ENCODE measurements around the gene BEGAIN. TPM values are rescaled to one million over a fixed set of nuclear protein-coding genes. Genes with fewer than 3 reads are reported as not detected.

BEGAIN gene
- total and polyA plus RNA-seq, 9 of the 15 experiments (the other 6 are each of a cell fraction or from before 2014, with no cell fraction given) = 0.07 to 0.68 (median 0.55) TPM; not detected in 3

DNA sequence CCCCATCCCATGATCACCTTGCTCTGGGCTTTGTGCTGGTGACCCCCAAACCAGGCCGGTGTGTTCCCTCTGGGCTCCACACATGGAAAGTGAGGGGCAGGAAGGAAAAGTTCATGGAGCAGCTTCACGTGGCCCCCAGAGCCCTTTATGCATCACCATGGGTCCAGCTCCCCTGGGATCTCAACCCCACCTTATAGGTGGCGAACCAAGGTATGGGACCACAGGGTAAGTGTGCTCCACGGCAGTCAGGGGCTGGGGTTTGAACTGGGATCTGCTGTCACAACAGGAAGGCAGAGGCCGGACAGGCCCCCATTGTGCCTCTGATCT, 7.4 kb upstream of the BEGAIN start:
- POLR2A ChIA-PET = no interaction called here
- DNase-seq (ENCODE audit: extremely low read depth in 1 of 4, low spot score in 3 of 4) = no peak
- no peak overlapping the region for H3K4me2 ChIP-seq (ENCODE audit: insufficient read depth, low read length)
- WGBS (ENCODE audit: insufficient coverage, low coverage, missing lambda C conversion rate) = 3% methylated on average over 5 of the region's 5 CpGs
- intact Hi-C loops (cut with micrococcal nuclease) (no loop called here), in situ Hi-C loops (cut with MboI) (no loop called here)
- H3K9ac ChIP-seq (ENCODE audit: insufficient read depth in 1 of 2, low read depth in 2 of 2, low read length in 2 of 2) = no peak overlapping the region
- no peak overlapping the region for H2AFZ ChIP-seq (ENCODE audit: low read depth, low read length)
- FAIRE-seq = no peak
- no TSS peak for BruUV-seq (replicated peaks)
- H3K27me3 ChIP-seq (ENCODE audit: control insufficient read depth in 2 of 2, insufficient read depth in 2 of 2, low read length in 2 of 2) = peaks cover 16 to 53% of the 10 kb centered on the region in 2 experiments; a peak in 4 of 5 replicates
- no peak for ATAC-seq
- CTCF ChIA-PET (ENCODE audit: low intra/inter-chr PET ratio) = no interaction called here
- no peaks in the 10 kb centered on the region for H3K36me3 ChIP-seq (ENCODE audit: control insufficient read depth, insufficient read depth, low read length)
- no peaks in the 10 kb centered on the region for H3K9me1 ChIP-seq (ENCODE audit: control insufficient read depth, insufficient read depth, low read length)
- no peaks in the 10 kb centered on the region for H3K79me2 ChIP-seq (ENCODE audit: control insufficient read depth, insufficient read depth, low read length)
- no peaks in the 10 kb centered on the region for H3K9me3 ChIP-seq (replicated peaks; ENCODE audit: control insufficient read depth, insufficient read depth, low read depth, low read length)
- peaks cover 0 to 4% of the 10 kb centered on the region in 2 experiments; a peak in 2 of 5 replicates for H3K4me1 ChIP-seq (replicated peaks in 1 of 2; ENCODE audit: control insufficient read depth in 2 of 2, insufficient read depth in 2 of 2, low read length in 2 of 2)
- H4K20me1 ChIP-seq (replicated peaks; ENCODE audit: control insufficient read depth, insufficient read depth, low read length) = no peaks in the 10 kb centered on the region
- no peak overlapping the region for H3K4me3 ChIP-seq
- TF ChIP-seq SP2 (IDR thresholded peaks at IDR 0.05; ENCODE audit: extremely low read depth, low read depth, low read length, poor library complexity, severe bottlenecking) = no peak
- no peak for TF ChIP-seq SNIP1 (IDR thresholded peaks at IDR 0.05; ENCODE audit: low read depth)
- TF ChIP-seq SUPT5H (IDR thresholded peaks at IDR 0.05) = no peak
- TF ChIP-seq GTF2E2 (tag; IDR thresholded peaks at IDR 0.05) = no peak
- TF ChIP-seq, protein P1, sequence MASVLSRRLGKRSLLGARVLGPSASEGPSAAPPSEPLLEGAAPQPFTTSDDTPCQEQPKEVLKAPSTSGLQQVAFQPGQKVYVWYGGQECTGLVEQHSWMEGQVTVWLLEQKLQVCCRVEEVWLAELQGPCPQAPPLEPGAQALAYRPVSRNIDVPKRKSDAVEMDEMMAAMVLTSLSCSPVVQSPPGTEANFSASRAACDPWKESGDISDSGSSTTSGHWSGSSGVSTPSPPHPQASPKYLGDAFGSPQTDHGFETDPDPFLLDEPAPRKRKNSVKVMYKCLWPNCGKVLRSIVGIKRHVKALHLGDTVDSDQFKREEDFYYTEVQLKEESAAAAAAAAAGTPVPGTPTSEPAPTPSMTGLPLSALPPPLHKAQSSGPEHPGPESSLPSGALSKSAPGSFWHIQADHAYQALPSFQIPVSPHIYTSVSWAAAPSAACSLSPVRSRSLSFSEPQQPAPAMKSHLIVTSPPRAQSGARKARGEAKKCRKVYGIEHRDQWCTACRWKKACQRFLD (CRISPR knock-in tag; IDR thresholded peaks at IDR 0.05) = no peak
- TF ChIP-seq TCF7L2 (IDR thresholded peaks at IDR 0.05; ENCODE audit: low read depth, low read length) = no peak
- no peak for TF ChIP-seq BCOR (IDR thresholded peaks at IDR 0.05)
- TF ChIP-seq, protein P2, sequence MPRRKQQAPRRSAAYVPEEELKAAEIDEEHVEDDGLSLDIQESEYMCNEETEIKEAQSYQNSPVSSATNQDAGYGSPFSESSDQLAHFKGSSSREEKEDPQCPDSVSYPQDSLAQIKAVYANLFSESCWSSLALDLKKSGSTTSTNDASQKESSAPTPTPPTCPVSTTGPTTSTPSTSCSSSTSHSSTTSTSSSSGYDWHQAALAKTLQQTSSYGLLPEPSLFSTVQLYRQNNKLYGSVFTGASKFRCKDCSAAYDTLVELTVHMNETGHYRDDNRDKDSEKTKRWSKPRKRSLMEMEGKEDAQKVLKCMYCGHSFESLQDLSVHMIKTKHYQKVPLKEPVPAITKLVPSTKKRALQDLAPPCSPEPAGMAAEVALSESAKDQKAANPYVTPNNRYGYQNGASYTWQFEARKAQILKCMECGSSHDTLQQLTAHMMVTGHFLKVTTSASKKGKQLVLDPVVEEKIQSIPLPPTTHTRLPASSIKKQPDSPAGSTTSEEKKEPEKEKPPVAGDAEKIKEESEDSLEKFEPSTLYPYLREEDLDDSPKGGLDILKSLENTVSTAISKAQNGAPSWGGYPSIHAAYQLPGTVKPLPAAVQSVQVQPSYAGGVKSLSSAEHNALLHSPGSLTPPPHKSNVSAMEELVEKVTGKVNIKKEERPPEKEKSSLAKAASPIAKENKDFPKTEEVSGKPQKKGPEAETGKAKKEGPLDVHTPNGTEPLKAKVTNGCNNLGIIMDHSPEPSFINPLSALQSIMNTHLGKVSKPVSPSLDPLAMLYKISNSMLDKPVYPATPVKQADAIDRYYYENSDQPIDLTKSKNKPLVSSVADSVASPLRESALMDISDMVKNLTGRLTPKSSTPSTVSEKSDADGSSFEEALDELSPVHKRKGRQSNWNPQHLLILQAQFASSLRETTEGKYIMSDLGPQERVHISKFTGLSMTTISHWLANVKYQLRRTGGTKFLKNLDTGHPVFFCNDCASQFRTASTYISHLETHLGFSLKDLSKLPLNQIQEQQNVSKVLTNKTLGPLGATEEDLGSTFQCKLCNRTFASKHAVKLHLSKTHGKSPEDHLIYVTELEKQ (CRISPR knock-in tag; IDR thresholded peaks at IDR 0.05) = no peak
- H3K27ac ChIP-seq (ENCODE audit: extremely low read depth, low read depth, low read length) = no peak overlapping the region

Measured in K562 (cell line).